Measurements from ENCODE around the gene FMOD.
A peak's percentile ranks its signal among the peaks of the same experiment; 100 is the strongest.

Gene FMOD

DNA sequence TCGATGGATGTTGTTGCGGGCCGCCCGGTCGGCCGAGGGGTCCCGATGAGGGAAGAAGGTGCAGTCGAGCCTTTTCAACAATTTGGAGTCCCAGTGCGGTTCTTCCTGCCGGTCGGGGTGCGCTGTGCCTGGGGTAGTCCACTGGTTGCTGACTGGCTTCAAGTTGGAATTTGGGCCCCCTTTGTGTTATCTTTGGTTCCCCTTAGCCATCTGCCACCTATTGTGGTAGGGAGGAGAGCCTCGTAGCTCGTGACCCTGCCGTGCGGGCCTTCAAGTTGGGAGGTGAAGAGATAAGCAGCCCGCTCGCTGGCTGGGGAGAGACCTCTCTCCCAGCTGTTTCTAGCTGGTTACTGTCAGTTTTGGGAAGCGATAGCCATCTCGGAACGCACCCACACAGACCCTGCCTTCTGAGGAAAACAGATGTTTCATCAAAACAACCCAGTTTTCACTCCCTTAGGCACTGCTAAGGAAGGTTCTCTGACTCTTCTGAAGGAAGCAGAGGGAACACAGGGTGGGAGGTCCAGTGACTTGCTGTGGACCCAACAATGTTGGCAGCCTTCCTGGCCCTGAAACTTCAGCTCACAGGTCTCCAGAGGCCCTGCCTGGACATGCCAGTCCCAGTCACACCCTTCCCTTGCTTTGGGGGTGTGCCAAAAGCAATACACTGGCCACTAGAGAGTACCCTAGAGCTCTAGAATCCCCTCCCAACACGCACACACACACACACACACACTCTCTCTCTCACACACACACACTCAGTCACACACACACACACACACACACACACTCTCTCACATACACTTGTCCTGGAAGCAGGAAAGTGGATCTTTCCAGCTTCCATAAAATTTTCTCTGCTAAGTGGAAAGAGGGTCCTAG is 44.6 kb downstream of the FMOD start (continued):
- TF ChIP-seq ZNF248 (tag by site-specific recombination; IDR thresholded peaks at IDR 0.05) (no peak), SP2 (tag by site-specific recombination; IDR thresholded peaks at IDR 0.05) (peak; percentile 47), ZNF138 (tag by site-specific recombination; IDR thresholded peaks at IDR 0.05; ENCODE audit: borderline replicate concordance) (no peak), ZNF302 (tag by site-specific recombination; IDR thresholded peaks at IDR 0.05; ENCODE audit: low read depth) (no peak), ZNF776 (tag by site-specific recombination; IDR thresholded peaks at IDR 0.05; ENCODE audit: borderline replicate concordance) (peak; percentile 97), ZNF16 (tag by site-specific recombination; IDR thresholded peaks at IDR 0.05; ENCODE audit: low read depth) (0 out of 2 replicates have a peak, but pooled peaks have one; percentile 30), FEZF1 (tag by site-specific recombination; IDR thresholded peaks at IDR 0.05) (peak; percentile 82), ZNF394 (tag by site-specific recombination; IDR thresholded peaks at IDR 0.05; ENCODE audit: borderline replicate concordance) (peak; percentile 72; the same call in 1 of the 2 replicates), SP7 (tag by site-specific recombination; IDR thresholded peaks at IDR 0.05) (peak; percentile 78), ZNF24 (tag by site-specific recombination; IDR thresholded peaks at IDR 0.05) (peak; percentile 88; the same call in 1 of the 2 replicates), ZNF626 (tag by site-specific recombination; IDR thresholded peaks at IDR 0.05) (no peak), ZNF530 (tag by site-specific recombination; IDR thresholded peaks at IDR 0.05; ENCODE audit: low read depth) (no peak), ZNF621 (tag by site-specific recombination; IDR thresholded peaks at IDR 0.05) (no peak), GFI1B (tag by site-specific recombination; IDR thresholded peaks at IDR 0.05) (0 out of 2 replicates have a peak, but pooled peaks have one; percentile 15), ZNF404 (tag by site-specific recombination; IDR thresholded peaks at IDR 0.05) (no peak), ZNF837 (tag by site-specific recombination; IDR thresholded peaks at IDR 0.05) (peak; percentile 95), IKZF3 (tag by site-specific recombination; IDR thresholded peaks at IDR 0.05) (peak; percentile 35; the same call in 1 of the 2 replicates), ZBTB1 (tag by site-specific recombination; IDR thresholded peaks at IDR 0.05) (0 out of 2 replicates have a peak, but pooled peaks have one; percentile 40), ZNF274 (IDR thresholded peaks at IDR 0.05; ENCODE audit: low read length) (no peak), ZNF274 (tag by site-specific recombination; IDR thresholded peaks at IDR 0.05; ENCODE audit: borderline replicate concordance) (no peak), ZNF560 (tag by site-specific recombination; IDR thresholded peaks at IDR 0.05; ENCODE audit: borderline replicate concordance) (no peak), ZNF2 (tag by site-specific recombination; IDR thresholded peaks at IDR 0.05) (peak; percentile 86), ZNF555 (tag by site-specific recombination; conservative IDR thresholded peaks at IDR 0.05) (no peak), ZNF433 (tag by site-specific recombination; IDR thresholded peaks at IDR 0.05; ENCODE audit: low read depth) (no peak), ZNF623 (tag by site-specific recombination; IDR thresholded peaks at IDR 0.05) (0 out of 2 replicates have a peak, but pooled peaks have one; percentile 16), SP3 (tag by site-specific recombination; IDR thresholded peaks at IDR 0.05) (peak; percentile 48; the same call in 1 of the 2 replicates)
- TF ChIP-seq, protein P1, sequence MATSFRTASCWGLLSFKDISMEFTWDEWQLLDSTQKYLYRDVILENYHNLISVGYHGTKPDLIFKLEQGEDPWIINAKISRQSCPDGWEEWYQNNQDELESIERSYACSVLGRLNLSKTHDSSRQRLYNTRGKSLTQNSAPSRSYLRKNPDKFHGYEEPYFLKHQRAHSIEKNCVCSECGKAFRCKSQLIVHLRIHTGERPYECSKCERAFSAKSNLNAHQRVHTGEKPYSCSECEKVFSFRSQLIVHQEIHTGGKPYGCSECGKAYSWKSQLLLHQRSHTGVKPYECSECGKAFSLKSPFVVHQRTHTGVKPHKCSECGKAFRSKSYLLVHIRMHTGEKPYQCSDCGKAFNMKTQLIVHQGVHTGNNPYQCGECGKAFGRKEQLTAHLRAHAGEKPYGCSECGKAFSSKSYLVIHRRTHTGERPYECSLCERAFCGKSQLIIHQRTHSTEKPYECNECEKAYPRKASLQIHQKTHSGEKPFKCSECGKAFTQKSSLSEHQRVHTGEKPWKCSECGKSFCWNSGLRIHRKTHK (tag by site-specific recombination; IDR thresholded peaks at IDR 0.05) = no peak
- TF ChIP-seq, protein P2, sequence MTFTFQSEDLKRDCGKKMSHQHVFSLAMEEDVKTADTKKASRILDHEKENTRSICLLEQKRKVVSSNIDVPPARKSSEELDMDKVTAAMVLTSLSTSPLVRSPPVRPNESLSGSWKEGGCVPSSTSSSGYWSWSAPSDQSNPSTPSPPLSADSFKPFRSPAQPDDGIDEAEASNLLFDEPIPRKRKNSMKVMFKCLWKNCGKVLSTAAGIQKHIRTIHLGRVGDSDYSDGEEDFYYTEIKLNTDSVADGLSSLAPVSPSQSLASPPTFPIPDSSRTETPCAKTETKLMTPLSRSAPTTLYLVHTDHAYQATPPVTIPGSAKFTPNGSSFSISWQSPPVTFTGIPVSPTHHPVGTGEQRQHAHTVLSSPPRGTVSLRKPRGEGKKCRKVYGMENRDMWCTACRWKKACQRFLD (tag by site-specific recombination; IDR thresholded peaks at IDR 0.05) = no peak
- TF ChIP-seq, protein P3, sequence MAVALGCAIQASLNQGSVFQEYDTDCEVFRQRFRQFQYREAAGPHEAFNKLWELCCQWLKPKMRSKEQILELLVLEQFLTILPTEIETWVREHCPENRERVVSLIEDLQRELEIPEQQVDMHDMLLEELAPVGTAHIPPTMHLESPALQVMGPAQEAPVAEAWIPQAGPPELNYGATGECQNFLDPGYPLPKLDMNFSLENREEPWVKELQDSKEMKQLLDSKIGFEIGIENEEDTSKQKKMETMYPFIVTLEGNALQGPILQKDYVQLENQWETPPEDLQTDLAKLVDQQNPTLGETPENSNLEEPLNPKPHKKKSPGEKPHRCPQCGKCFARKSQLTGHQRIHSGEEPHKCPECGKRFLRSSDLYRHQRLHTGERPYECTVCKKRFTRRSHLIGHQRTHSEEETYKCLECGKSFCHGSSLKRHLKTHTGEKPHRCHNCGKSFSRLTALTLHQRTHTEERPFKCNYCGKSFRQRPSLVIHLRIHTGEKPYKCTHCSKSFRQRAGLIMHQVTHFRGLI (tag by site-specific recombination; IDR thresholded peaks at IDR 0.05) = no peak; the same call in 1 of the 2 replicates
- TF ChIP-seq, protein P4, sequence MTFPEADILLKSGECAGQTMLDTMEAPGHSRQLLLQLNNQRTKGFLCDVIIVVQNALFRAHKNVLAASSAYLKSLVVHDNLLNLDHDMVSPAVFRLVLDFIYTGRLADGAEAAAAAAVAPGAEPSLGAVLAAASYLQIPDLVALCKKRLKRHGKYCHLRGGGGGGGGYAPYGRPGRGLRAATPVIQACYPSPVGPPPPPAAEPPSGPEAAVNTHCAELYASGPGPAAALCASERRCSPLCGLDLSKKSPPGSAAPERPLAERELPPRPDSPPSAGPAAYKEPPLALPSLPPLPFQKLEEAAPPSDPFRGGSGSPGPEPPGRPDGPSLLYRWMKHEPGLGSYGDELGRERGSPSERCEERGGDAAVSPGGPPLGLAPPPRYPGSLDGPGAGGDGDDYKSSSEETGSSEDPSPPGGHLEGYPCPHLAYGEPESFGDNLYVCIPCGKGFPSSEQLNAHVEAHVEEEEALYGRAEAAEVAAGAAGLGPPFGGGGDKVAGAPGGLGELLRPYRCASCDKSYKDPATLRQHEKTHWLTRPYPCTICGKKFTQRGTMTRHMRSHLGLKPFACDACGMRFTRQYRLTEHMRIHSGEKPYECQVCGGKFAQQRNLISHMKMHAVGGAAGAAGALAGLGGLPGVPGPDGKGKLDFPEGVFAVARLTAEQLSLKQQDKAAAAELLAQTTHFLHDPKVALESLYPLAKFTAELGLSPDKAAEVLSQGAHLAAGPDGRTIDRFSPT (tag by site-specific recombination; IDR thresholded peaks at IDR 0.05) = peak; percentile 45; the same call in 1 of the 2 replicates
- TF ChIP-seq, protein P5, sequence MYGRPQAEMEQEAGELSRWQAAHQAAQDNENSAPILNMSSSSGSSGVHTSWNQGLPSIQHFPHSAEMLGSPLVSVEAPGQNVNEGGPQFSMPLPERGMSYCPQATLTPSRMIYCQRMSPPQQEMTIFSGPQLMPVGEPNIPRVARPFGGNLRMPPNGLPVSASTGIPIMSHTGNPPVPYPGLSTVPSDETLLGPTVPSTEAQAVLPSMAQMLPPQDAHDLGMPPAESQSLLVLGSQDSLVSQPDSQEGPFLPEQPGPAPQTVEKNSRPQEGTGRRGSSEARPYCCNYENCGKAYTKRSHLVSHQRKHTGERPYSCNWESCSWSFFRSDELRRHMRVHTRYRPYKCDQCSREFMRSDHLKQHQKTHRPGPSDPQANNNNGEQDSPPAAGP (tag by site-specific recombination; IDR thresholded peaks at IDR 0.05) = peak; percentile 94
